Mesenchymal stem cell (in vitro differentiated cells and primary cell): Measurements from ENCODE around the gene ANKRD29.

Source experiments
- DNase-seq: peaks from one replicate; pipeline ENCODE4 v3.0.0-alpha.2; 2013
- H2AFZ ChIP-seq: one replicate; pipeline ENCODE4 v1.6.1; 2013; ENCODE audit warnings: low read depth, mild to moderate bottlenecking, control low read depth, inconsistent platforms, low read length, moderate library complexity
- H2AK5ac ChIP-seq: 2 replicates; pipeline ENCODE4 v1.6.1; 2013; ENCODE audit warnings: low read length, moderate library complexity, mild to moderate bottlenecking, inconsistent platforms; ENCODE audit not compliant: severe bottlenecking
- H2BK120ac ChIP-seq: one replicate; pipeline ENCODE4 v1.6.1; 2013; ENCODE audit warnings: low read depth, mild to moderate bottlenecking, inconsistent platforms, low read length, moderate library complexity
- H2BK12ac ChIP-seq, 2 experiments: one replicate each; pipeline ENCODE4 v1.6.1; 2013; ENCODE audit warnings: inconsistent platforms in 2 of 2, low read length in 2 of 2, mild to moderate bottlenecking in 2 of 2, moderate library complexity in 2 of 2, control low read depth in 1 of 2
- H2BK15ac ChIP-seq: one replicate; pipeline ENCODE4 v1.6.1; 2013; ENCODE audit warnings: mild to moderate bottlenecking, low read depth, inconsistent platforms; ENCODE audit not compliant: poor library complexity, severe bottlenecking
- H2BK5ac ChIP-seq: 2 replicates; pipeline ENCODE4 v1.6.1; 2013; ENCODE audit warnings: low read depth, mild to moderate bottlenecking, low read length, control low read depth, inconsistent platforms; ENCODE audit not compliant: poor library complexity, severe bottlenecking
- H3K14ac ChIP-seq, 2 experiments: one replicate each; pipeline ENCODE4 v1.6.1; 2013; ENCODE audit warnings: inconsistent platforms in 2 of 2, low read length in 2 of 2, control low read depth in 1 of 2, mild to moderate bottlenecking in 1 of 2, moderate library complexity in 1 of 2
- H3K18ac ChIP-seq, 2 experiments: one replicate each; pipeline ENCODE4 v1.6.1; 2013; ENCODE audit warnings: inconsistent platforms in 2 of 2, low read length in 2 of 2, control low read depth in 1 of 2, low read depth in 1 of 2, mild to moderate bottlenecking in 1 of 2
- H3K23ac ChIP-seq, 2 experiments: one replicate each; pipeline ENCODE4 v1.6.1; 2013; ENCODE audit warnings: inconsistent platforms in 2 of 2, low read length in 2 of 2, mild to moderate bottlenecking in 2 of 2, moderate library complexity in 2 of 2, control low read depth in 1 of 2
- H3K27ac ChIP-seq: 2 replicates; pipeline ENCODE4 v1.5.1; 2013; ENCODE audit warnings: mild to moderate bottlenecking, moderate library complexity, low read length, control low read depth, inconsistent platforms; ENCODE audit not compliant: poor library complexity, severe bottlenecking
- H3K27me3 ChIP-seq, 2 experiments: 2 replicates each; pipeline versions ENCODE4 v1.6.1 to v1.7.0; 2013; ENCODE audit warnings: low read length in 2 of 2, mild to moderate bottlenecking in 2 of 2, moderate library complexity in 2 of 2, control low read depth in 1 of 2, inconsistent platforms in 1 of 2; ENCODE audit not compliant: control insufficient read depth in 1 of 2, insufficient read depth in 1 of 2
- H3K36me3 ChIP-seq, 2 experiments: 2 replicates each; pipeline versions ENCODE4 v1.6.1 to v1.7.0; 2013; ENCODE audit warnings: low read length in 2 of 2, control low read depth in 1 of 2, inconsistent platforms in 1 of 2, low read depth in 1 of 2, mild to moderate bottlenecking in 1 of 2; ENCODE audit not compliant: insufficient read depth in 2 of 2, control insufficient read depth in 1 of 2
- H3K4ac ChIP-seq, 2 experiments: one replicate each; pipeline ENCODE4 v1.6.1; 2013; ENCODE audit warnings: inconsistent platforms in 2 of 2, low read length in 2 of 2, mild to moderate bottlenecking in 2 of 2, moderate library complexity in 2 of 2, control low read depth in 1 of 2, low read depth in 1 of 2
- H3K4me1 ChIP-seq: 2 replicates; pipeline ENCODE4 v1.6.1; 2013; ENCODE audit warnings: low read depth, low read length, control low read depth; ENCODE audit not compliant: control insufficient read depth, insufficient read depth
- H3K4me2 ChIP-seq: 2 replicates; pipeline ENCODE4 v1.6.1; 2013; ENCODE audit warnings: low read length, mild to moderate bottlenecking, inconsistent platforms; ENCODE audit not compliant: poor library complexity, severe bottlenecking
- H3K4me3 ChIP-seq, 2 experiments: 2 replicates each; pipeline versions ENCODE4 v1.5.1 to v1.7.0; 2013; ENCODE audit warnings: low read length in 2 of 2, mild to moderate bottlenecking in 2 of 2, control low read depth in 1 of 2, low read depth in 1 of 2; ENCODE audit not compliant: insufficient read depth in 1 of 2
- H3K79me1 ChIP-seq: replicated peaks from 2 replicates; pipeline ENCODE4 v1.6.1; 2013; ENCODE audit warnings: mild to moderate bottlenecking, control low read depth, low read length, inconsistent platforms; ENCODE audit not compliant: poor library complexity, severe bottlenecking
- H3K9ac ChIP-seq: 2 replicates; pipeline ENCODE4 v1.7.0; 2013; ENCODE audit warnings: mild to moderate bottlenecking, low read length, moderate library complexity
- H3K9me3 ChIP-seq: 2 replicates; pipeline ENCODE4 v1.7.0; 2013; ENCODE audit warnings: mild to moderate bottlenecking, low read length; ENCODE audit not compliant: control insufficient read depth
- H4K8ac ChIP-seq: one replicate; pipeline ENCODE4 v1.6.1; 2013; ENCODE audit warnings: inconsistent platforms, mild to moderate bottlenecking, low read length, moderate library complexity
- H4K91ac ChIP-seq: one replicate; pipeline ENCODE4 v1.6.1; 2013; ENCODE audit warnings: mild to moderate bottlenecking, low read length, inconsistent platforms
- WGBS: methylation state at CpG from one replicate; pipeline ENCODE4 v1.1.7; 2013; ENCODE audit warnings: mixed read lengths; 5-methylcytosine and 5-hydroxymethylcytosine counted together

The ANKRD29 gene

GRCh38 chr18:23694637-23695430, 32.1 kb upstream of the ANKRD29 start:
- Histone ChIP-seq H2BK15ac (no peak overlapping the region), H3K4ac (no peak overlapping the region), H3K23ac (no peak overlapping the region), H4K8ac (no peak overlapping the region), H3K4me2 (no peak overlapping the region), H2AFZ (no peak overlapping the region), H3K18ac (peak overlapping the region in 1 of 2 experiments; percentile 6), H4K91ac (peak overlapping the region; percentile 25), H3K4me1 (peaks cover 10% of the 10 kb centered on the region), H3K27me3 (no peaks in the 10 kb centered on the region), H3K14ac (no peak overlapping the region), H3K27ac (peak overlapping the region; percentile 25), H2AK5ac (peak overlapping the region; percentile 14), H2BK5ac (no peak overlapping the region), H3K36me3 (no peaks in the 10 kb centered on the region), H2BK120ac (no peak overlapping the region), H3K79me1 (no peaks in the 10 kb centered on the region), H3K9me3 (no peaks in the 10 kb centered on the region), H2BK12ac (peak overlapping the region in 1 of 2 experiments; percentile 49), H3K9ac (peak overlapping the region; percentile 28), H3K4me3 (no peak overlapping the region)
- WGBS: 95% methylated on average over 3 of the region's 4 CpGs
- no peak for DNase-seq

GRCh38 chr18:23693846-23694245, 31.1 kb upstream of the ANKRD29 start:
- H4K8ac ChIP-seq: no peak overlapping the region
- H2BK12ac ChIP-seq: no peak overlapping the region
- peaks cover 20% of the 10 kb centered on the region for H3K4me1 ChIP-seq
- WGBS: 98% methylated on average over 2 of the region's 2 CpGs
- peak overlapping the region; percentile 42 for H2AK5ac ChIP-seq
- no peaks in the 10 kb centered on the region for H3K9me3 ChIP-seq
- no peak overlapping the region for H2AFZ ChIP-seq
- H3K4me2 ChIP-seq: no peak overlapping the region
- DNase-seq: no peak
- no peaks in the 10 kb centered on the region for H3K79me1 ChIP-seq
- no peak overlapping the region for H4K91ac ChIP-seq
- no peak overlapping the region for H2BK5ac ChIP-seq
- H2BK120ac ChIP-seq: no peak overlapping the region
- peak overlapping the region in 1 of 2 experiments; percentile 32 for H3K18ac ChIP-seq
- H3K4me3 ChIP-seq: no peak overlapping the region
- H3K27ac ChIP-seq: no peak overlapping the region
- no peak overlapping the region for H3K9ac ChIP-seq
- no peak overlapping the region for H3K14ac ChIP-seq
- H3K23ac ChIP-seq: no peak overlapping the region
- no peaks in the 10 kb centered on the region for H3K36me3 ChIP-seq
- no peak overlapping the region for H2BK15ac ChIP-seq
- H3K4ac ChIP-seq: no peak overlapping the region
- H3K27me3 ChIP-seq: peaks cover under 1 to 2% of the 10 kb centered on the region in 2 experiments

GRCh38 chr18:23690505-23691068, 27.9 kb upstream of the ANKRD29 start:
- no peaks in the 10 kb centered on the region for H3K79me1 ChIP-seq

More at GRCh38 chr18:23690505-23691068, 27.9 kb upstream of the ANKRD29 start:
- Histone ChIP-seq H3K36me3 (no peaks in the 10 kb centered on the region), H2AFZ (no peak overlapping the region), H4K8ac (no peak overlapping the region), H2AK5ac (no peak overlapping the region), H2BK5ac (no peak overlapping the region), H3K4me2 (no peak overlapping the region), H3K9me3 (no peaks in the 10 kb centered on the region), H3K18ac (no peak overlapping the region), H3K27ac (no peak overlapping the region), H3K23ac (no peak overlapping the region), H3K4ac (no peak overlapping the region), H2BK12ac (no peak overlapping the region), H3K4me1 (peaks cover 19% of the 10 kb centered on the region), H3K9ac (peak overlapping the region; percentile 63), H2BK15ac (no peak overlapping the region), H3K4me3 (peak overlapping the region in 1 of 2 experiments; percentile 76), H4K91ac (no peak overlapping the region), H2BK120ac (no peak overlapping the region), H3K27me3 (peaks cover 3 to 5% of the 10 kb centered on the region in 2 experiments), H3K14ac (no peak overlapping the region)
- WGBS: 51% methylated on average over 16 of the region's 21 CpGs
- no peak for DNase-seq
